Measurements from ENCODE around the gene CRMP1. TPM values are rescaled to one million over a fixed set of nuclear protein-coding genes. Genes with fewer than 3 reads are reported as not detected.

CRMP1 gene
- total RNA-seq, 1 donor from 2014 or later, result 67.4 TPM

DNA sequence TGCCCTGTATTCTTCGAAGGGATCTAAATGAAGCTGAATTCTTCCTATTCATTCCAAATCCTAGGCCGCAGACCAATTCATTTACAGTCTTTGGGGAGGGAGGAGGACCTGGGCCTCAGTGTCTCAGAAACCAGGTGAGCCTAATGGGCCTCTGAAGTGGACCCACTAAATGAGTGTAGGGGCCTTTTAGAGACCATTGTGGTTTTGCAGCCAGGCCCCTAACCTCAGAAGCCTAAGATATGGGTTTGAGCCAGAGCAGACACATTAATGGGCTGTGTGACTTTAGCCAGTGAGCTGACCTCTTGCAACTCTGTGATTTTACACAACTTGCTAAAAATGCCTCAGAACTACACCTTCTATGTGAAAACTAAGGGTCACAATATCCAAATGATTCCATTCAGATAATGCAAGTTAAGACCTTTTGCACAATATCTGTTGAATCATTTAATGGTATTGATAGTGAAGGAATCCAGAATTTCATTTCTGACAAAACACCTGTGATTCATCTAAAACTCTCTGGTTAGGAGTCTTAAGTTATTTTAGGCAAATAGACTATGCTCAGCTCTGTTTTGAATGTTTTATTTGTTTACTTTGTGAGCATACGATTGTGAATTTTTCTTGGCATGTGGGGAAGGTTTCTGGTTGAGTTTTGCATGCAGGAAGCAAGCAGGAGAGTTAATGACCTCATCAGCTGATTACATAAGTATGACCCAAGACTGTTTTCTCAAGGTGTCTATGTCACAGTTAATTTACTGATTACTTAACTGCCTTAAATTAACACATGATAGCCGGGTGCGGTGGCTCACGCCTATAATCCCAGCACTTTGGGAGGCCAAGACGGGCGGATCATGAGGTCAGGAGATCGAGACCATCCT lies 106.8 kb downstream of the CRMP1 start:
- FAIRE-seq (no peak), DNase-seq (ENCODE audit: low read depth) (peak; percentile 79)
- Mint-ChIP-seq H3K4me3 (ENCODE audit: unreplicated experiment) (no peak overlapping the region), H3K36me3 (ENCODE audit: low read depth, unreplicated experiment) (peaks cover 31% of the 10 kb centered on the region), H3K27ac (ENCODE audit: unreplicated experiment) (no peak overlapping the region), H3K4me1 (ENCODE audit: low read depth, unreplicated experiment) (no peaks in the 10 kb centered on the region), H3K9me3 (ENCODE audit: unreplicated experiment) (peaks cover 3% of the 10 kb centered on the region), H3K27me3 (ENCODE audit: low read depth, unreplicated experiment) (no peaks in the 10 kb centered on the region)
- Histone ChIP-seq H3K27me3 (ENCODE audit: insufficient read depth, low read length) (no peaks in the 10 kb centered on the region), H3K4me1 (ENCODE audit: insufficient read depth, low read length) (peaks cover 11% of the 10 kb centered on the region), H3K4me2 (ENCODE audit: low read length) (no peak overlapping the region), H3K9me3 (ENCODE audit: insufficient read depth, low read depth, low read length) (no peaks in the 10 kb centered on the region), H2AFZ (ENCODE audit: low read depth, low read length) (no peak overlapping the region), H3K79me2 (ENCODE audit: insufficient read depth, low read length) (peaks cover 4% of the 10 kb centered on the region), H4K20me1 (ENCODE audit: insufficient read depth, low read length) (peaks cover 47% of the 10 kb centered on the region), H3K27ac (ENCODE audit: low read depth, low read length) (peak overlapping the region; percentile 45), H3K4me3 (ENCODE audit: insufficient read depth, low read depth, low read length) (no peak overlapping the region), H3K9ac (ENCODE audit: low read length) (peak overlapping the region; percentile 11), H3K36me3 (ENCODE audit: insufficient read depth, low read length) (peaks cover 30% of the 10 kb centered on the region)
- no peak for TF ChIP-seq CTCF (IDR thresholded peaks at IDR 0.05; ENCODE audit: insufficient read depth, low read depth, low read length)
- TF ChIP-seq EZH2 (IDR thresholded peaks at IDR 0.05; ENCODE audit: insufficient read depth, low read length), result no peak

DNA sequence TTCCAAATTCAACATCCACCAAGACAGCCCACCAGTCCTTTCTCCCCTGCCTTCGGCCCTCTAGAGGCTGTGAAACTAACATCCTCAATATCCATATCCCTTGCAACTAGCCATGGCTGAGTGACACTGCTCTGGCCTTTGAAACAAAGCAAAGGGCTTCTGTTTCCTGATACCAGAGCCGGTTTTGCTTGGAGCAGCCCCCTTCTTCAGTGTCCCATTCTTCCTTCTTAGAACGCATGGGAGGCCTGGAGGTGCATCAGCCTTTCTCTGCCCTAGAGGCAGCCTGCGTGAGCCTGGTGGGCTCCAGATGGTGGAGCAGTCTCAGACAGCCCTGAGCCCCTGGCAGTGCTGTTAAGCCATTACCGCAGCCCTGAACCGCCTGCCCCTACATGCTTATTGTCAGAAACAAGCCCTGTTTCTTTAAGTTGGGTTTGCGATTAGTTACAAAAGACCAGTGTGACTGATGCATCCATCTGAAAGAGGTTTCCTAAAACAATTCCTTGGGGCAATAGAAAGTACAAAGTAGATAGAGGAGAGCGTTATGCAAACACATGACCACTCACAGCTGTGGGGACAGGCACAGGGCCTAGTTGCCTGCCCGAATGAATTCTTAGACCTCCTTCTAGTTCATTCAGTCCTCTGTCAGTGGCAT lies 107.8 kb downstream of the CRMP1 start:
- Mint-ChIP-seq H3K4me1 (ENCODE audit: low read depth, unreplicated experiment) (no peaks in the 10 kb centered on the region), H3K27me3 (ENCODE audit: low read depth, unreplicated experiment) (no peaks in the 10 kb centered on the region), H3K36me3 (ENCODE audit: low read depth, unreplicated experiment) (peaks cover 37% of the 10 kb centered on the region), H3K9me3 (ENCODE audit: unreplicated experiment) (peaks cover 3% of the 10 kb centered on the region), H3K4me3 (ENCODE audit: unreplicated experiment) (no peak overlapping the region), H3K27ac (ENCODE audit: unreplicated experiment) (no peak overlapping the region)
- no peaks in the 10 kb centered on the region for H3K27me3 ChIP-seq (ENCODE audit: insufficient read depth, low read length)
- H2AFZ ChIP-seq (ENCODE audit: low read depth, low read length), result no peak overlapping the region
- H3K79me2 ChIP-seq (ENCODE audit: insufficient read depth, low read length), result peaks cover 7% of the 10 kb centered on the region
- no peak for FAIRE-seq
- DNase-seq (ENCODE audit: low read depth), result no peak
- H4K20me1 ChIP-seq (ENCODE audit: insufficient read depth, low read length), result peaks cover 43% of the 10 kb centered on the region
- peak overlapping the region; percentile 45 for H3K27ac ChIP-seq (ENCODE audit: low read depth, low read length)
- no peaks in the 10 kb centered on the region for H3K9me3 ChIP-seq (ENCODE audit: insufficient read depth, low read depth, low read length)
- H3K4me2 ChIP-seq (ENCODE audit: low read length), result no peak overlapping the region
- peaks cover 17% of the 10 kb centered on the region for H3K4me1 ChIP-seq (ENCODE audit: insufficient read depth, low read length)
- H3K9ac ChIP-seq (ENCODE audit: low read length), result no peak overlapping the region
- no peak for TF ChIP-seq EZH2 (IDR thresholded peaks at IDR 0.05; ENCODE audit: insufficient read depth, low read length)
- TF ChIP-seq CTCF (IDR thresholded peaks at IDR 0.05; ENCODE audit: insufficient read depth, low read depth, low read length), result peak; percentile 11
- H3K36me3 ChIP-seq (ENCODE audit: insufficient read depth, low read length), result peaks cover 30% of the 10 kb centered on the region
- no peak overlapping the region for H3K4me3 ChIP-seq (ENCODE audit: insufficient read depth, low read depth, low read length)
